AG08396 (cell line): ENCODE results near the gene TBPL1.
A peak's percentile ranks its signal among the peaks of the same experiment; 100 is the strongest.
"Not testable (repeated sequence)": the region's sequence is repeated elsewhere in the genome, so short reads cannot be mapped to it uniquely, and the experiment has no call there.

Source experiments
- DNase-seq: peaks from one replicate; pipeline ENCODE4 v3.0.0; 2012; ENCODE audit warnings: low spot score, mixed read lengths

The TBPL1 gene

DNA sequence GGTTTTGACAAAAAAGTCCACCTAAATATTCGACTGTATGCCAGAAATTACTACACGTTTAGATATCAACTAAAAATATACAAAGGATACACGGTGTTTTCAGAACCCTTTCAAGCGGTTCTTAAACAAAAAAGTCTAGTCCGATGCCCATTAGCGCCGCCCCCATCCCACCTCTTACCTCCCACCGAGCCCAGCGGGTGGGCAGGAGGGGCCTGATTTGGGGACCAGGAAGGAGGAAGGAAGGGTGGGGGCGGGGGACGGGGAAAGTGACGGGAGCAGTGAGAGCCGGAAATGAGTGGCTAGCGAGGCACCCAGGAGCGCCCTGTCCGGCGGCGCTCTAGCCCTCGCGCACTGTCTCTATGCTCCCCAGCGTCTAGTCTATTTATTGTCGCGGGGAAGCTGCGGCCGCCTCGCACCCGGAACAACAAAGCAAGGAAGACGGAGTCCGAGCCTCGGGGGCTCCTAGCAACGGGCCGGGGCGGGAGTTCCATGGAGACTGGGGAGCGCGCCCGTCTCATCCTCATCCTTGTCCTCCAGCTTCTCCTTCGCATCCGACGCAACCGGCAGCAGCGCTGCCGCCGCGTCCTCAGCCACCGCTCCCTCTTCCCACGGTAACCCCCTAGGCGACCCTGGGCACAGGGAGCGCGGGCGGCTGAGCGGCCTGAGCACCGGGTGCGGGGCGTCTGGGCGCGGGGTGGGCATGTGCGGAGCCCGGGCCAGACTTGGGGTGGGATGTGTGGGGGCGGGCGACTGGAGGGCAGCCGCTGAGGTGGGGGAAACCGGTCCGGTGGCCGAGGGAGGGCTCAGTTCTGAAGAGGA is at the start of gene TBPL1:
Gene TBPL1, plus strand, starts transcription at position 410 of the 819 bp plus-strand sequence. CDS start 26,902 bp downstream, outside the sequence.
- DNase-seq, result peak; percentile 95

DNA sequence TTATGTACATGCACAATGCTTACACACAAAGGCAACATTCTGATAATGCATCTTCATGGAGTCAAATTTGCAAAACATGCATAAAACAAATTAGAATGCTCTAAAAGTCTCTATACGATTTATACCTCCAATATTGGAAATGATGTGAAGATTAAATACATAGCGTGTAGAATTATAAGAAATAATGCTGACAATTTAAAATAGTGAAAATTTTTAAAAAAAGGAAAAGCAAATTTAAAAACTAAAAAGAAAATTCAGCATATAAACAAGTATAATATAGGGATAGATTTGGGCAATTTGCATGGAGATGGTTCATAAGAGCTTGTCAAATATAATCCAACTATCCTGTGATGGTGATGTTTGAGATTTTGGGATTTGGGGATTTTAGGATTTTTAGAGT is 49.2 kb upstream of the TBPL1 start:
- DNase-seq, result no peak

DNA sequence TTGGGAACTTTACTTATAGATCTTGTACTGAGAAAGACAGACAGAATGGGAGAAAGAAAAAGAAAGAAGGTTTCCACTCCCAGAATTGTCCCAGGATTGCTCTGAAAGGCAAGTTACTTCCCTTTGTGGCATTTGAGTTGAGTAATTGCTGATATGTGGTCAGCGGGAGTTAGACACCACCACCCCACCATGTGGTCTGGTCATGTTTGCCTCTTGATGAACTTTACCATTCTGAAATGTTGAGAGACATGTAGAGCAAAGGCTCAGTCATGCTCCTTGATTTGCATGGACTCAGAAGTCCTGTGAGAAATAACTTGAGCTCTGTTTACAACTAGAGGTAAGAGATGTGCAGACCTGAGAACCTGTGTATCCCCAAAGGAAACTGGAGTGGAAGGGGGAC is 47.0 kb upstream of the TBPL1 start:
- no peak for DNase-seq

DNA sequence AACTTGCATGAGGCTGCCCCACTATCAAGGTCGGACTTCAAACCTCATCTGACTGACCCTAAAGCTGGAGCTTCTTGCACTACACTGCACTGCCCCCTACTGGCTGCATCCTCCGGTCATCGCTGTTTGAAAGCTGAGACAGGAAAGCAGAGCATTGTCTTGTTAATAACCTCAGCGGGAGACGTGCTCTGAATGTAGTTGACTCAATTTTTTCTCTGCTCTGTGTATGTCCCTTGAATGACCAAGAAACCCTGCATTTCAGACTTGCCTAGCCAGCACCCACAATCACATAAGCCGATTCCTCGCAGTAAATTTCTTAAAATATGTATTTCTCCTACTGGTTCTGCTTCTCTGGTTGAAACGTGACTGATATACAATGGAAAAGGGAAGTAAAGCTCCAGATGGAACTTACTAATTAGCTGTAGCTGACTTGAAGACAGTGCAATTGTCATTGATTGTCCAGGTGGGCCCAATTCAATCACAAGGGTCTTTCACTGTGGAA is 36.3 kb upstream of the TBPL1 start:
- peak; percentile 65 for DNase-seq

DNA sequence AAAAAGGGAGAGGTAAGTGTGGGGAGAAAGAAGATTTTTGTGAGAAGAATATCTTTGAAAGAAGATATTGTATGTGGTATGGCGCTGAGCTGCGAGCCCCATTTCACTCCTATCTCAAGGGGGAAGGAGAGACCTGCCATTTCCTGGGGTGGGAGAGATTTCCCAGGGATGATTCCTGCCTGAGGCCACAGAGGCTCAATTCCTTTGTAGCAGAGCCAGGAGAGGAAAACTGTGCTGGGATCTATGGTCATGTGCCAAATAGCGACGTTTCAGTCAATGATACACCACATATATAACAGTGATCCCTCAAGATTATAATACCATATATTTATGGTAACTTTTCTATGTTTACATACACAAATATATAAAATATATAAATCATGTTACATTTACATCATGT is 35.2 kb upstream of the TBPL1 start:
- DNase-seq, result no peak

DNA sequence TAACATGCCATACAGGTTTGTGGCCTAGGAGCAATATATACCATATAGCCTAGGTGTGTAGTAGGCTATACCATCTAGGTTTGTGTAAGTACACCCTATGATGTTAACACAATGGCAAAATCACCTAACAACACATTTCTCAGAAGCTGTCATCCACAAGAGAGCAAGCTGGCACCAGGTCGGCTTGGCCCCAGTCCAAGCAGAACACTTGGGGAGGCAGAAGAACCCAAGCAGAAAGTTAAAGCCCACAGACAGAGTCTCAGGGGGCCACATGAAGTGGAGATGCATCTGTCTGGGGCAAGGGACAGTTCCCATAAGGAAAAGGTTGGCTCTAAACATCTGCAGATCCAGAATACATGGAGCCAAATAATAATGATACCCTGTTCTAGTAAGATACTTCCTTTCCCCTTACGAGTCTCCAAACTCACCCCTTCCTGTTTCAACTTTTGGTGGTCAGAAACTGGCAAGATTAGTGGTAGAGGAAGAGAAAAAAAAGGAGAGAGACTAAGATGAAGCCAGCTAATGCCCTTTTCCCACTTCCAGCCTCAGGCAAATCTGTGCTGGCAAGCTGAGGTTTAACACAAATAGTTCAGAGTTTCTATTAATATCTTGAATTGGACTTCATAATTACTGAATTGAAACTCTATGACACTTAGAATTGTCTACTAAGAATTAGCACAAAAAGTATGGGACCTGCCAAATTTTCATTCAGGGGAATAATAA is 34.7 kb upstream of the TBPL1 start:
- no peak for DNase-seq

DNA sequence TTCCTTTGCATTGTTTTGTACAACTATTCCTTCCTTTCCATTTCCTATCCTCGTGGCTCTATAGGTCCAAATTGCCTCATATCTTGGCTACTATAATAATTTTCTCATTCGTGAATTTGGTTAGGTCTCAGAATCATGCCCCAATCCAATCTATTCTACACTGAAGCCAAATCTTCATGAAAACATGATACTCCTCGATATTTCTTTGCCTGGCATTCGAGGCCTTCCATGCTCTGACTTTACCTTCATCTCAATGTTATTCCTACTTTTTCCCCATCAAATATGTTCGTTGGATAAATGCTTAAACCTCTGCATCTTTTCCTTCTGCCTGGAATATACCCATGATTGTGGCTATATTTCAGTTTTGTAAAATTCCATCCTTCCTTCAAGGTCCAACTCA is 33.7 kb upstream of the TBPL1 start:
- no peak for DNase-seq

DNA sequence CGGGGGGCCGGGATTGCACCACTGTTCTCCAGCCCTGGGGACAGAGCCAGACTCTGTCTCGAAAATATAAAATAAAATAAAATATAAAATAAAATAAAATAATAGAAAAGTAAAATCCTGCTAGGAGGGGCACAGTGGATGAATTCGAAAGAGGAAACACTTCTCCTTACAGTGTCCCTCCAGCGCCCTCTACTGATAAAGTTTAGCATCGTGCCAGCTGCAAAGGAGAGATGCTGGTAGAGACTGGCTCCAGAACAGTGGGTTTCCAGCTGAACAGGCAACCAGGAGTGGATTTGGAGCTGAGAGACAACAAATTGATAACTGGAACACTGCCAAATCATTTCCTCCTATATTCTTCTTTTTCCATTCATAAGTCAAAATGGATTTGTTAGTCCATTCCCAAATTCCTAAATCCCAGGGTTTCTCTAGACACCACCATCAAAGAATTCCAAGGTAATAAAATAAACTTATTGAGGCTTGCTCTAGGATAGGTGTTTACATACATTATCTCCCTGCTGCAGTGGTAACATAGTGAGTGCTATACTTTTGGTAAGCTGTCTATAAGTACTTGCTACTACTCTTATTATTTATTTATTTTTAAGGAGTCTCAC is 31.7 kb upstream of the TBPL1 start:
- peak; percentile 71 for DNase-seq

DNA sequence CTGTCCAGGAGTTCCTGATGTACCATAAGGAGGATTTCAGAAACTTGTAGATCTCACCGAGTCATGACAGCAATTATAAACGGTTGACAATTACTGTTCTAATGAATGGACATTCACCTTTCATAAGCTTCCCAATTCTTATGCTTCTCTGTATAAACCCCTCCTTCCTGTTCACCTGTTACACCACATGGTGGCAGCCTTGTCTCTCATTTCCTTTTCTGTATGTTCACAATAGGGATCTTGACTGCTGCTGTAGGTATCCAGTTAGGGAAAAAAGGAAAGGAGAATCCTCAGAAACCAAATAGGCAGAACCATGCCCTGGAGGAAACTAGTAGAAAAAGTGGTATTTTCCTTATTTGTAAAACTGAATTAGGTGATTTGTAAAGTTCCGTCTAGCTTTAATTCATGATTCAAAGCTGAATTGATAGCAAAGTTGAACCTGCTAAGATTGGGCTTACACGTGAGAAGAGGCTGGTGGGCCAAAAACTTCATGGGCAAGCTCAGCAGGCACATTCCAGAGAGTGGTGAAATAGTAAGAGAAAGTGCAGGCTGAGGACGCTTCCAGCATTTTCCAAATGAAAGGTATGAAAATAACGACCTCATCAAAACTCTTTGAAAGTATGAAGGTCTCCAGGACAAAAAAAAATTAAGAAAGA is 29.0 kb upstream of the TBPL1 start:
- DNase-seq, result peak; percentile 54

DNA sequence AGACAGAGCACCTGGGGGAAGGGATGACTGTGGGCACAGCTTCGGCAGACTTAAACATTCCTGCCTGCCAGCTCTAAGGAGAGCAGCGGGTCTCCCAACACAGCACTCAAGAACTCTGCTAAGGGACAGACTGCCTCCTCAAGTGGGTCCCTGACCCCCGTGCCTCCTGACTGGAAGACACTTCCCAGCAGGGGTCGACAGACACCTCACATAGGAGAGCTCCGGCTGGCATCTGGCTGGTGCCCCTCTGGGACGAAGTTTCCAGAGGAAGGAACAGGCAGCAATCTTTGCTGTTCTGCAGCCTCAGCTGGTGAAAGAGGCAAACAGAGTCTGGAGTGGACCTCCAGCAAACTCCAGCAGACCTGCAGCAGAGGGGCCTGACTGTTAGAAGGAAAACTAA is 21.8 kb upstream of the TBPL1 start:
- DNase-seq, result not testable (repeated sequence)

DNA sequence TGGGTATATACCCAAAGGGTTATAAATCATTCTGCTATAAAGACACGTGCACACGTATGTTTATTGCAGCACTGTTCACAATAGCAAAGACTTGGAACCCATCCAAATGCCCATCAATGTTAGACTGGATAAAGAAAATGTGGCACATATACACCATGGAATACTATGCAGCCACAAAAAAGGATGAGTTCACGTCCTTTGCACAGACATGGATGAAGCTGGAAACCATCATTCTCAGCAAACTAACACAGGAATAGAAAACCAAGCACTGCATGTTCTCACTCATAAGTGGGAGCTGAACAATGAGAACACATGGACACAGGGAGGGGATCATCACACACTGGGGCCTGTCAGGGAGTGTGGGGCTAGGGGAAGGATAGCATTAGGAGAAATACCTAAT is 16.7 kb upstream of the TBPL1 start:
- not testable (repeated sequence) for DNase-seq

DNA sequence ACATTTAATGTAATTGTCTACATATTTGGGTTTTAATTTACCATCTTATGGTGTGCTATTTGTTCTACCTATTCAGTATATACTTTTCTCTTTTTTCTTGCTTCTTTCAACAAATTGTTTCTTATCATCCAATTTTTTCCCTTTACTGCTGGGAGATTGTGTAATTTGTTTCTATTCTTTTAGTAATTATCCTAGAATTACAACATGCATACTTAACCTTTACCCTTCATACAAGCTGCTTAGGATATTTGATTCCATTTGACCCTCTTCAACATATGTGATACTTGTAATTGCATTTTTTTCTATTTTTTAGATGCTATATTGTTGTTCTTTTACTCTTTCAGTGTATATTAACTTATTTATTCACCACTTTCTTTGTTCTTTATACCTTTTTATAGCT is 15.1 kb upstream of the TBPL1 start:
- DNase-seq, result no peak

DNA sequence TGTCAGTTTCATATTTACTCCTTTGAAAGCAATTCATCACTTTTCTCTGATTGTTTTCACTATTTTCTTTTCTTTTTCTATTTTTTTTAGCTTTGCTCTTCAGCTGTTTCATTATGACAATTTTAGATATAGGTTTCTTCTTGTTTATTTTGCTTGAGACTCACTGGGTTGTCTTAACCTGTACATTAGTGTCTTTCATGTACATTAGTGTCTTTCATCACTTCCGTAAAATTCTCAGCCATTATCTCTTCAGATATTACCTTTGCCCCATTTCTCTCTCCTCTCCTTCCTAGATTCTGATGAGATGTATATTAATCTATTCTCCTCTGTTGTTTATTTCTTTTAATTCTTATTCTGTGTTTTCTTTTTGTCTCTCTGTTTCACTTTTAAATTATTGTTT is 14.5 kb upstream of the TBPL1 start:
- no peak for DNase-seq

DNA sequence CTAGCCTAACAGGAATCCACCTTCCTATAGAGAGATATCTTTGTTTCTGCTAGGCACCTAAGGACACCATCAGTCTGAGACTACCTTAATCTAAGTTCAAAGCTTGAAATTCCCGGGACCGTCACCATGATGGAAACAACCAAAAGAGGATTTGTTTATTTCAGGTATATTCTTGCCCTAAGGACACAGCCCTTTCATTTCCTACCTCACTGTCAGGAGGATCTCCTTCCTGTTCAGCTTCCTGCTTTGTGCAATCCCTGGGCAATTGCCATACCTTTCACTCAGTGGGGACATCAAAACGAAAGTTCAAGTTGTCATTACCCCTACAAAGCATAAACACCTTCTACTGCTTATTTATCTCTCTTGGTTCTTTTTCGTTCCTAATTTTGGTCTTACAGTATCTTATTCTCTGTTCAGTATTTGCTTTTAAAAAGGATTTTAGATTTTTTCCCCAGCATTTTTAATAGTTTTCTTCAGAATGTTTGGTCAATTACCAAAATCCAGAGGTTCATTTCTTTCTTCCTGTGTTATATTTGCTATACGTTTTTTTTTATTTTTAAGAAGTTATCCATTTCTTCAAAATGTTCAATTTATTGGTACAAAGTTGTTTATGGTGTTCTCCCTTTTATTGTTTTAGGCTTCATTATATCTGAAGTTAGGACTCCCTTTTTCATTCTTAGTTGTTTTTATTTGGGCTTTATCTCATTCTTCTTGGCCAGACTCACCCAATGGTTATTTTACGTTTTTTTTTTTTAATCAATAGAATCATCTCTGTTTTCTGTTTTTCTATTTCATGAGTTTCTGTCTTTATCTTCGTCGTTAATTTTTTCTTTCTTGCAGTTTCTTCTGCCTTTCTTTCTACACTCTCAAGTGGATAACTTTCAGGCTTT is 13.0 kb upstream of the TBPL1 start:
- no peak for DNase-seq

DNA sequence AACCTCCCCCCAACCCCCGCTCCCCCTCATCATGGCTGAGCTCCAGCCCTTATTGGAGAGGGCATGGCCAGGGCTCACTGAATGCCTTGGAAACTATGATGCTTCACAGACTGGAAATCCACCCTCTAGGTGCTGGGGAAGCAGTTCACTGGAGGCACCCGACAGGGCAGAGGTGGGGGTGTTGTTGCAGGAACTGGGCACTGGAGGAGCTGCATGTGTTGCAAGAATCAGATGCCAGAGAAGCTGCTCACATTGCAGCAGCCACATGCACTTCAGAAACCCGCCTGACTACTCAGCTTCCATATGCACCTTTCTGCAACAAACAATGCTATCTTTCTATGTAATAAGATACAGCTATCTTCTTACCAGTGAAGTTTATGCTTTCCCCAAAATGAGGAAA is 7.9 kb upstream of the TBPL1 start:
- DNase-seq, result no peak

DNA sequence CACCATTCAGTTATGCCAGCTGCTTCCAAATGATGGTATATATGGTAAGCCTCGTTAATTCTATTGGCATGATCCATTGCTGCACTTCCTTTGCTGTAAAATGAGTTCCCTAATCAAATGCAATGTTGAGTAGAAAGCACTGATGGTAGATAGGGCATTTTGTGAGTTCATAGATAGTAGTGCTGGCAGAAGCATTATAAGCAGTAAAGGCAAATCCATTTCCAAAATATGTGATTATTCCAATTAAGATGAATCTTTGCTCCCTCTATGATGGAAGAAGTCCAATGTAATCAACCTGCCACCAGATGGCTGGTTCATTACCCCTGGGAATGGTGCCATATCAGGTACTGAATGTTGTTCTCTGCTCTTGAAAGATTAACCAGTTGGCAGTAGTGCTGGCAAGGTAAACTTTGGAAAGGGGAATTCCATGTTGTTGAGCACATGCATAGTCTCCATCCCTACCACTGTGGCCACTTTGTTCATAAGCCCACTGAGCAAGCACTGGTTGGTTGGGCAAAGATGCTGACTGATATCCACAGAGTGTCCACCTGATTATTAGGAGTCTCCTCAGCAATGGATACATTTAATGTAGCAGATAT is 5.6 kb upstream of the TBPL1 start:
- DNase-seq, result no peak

DNA sequence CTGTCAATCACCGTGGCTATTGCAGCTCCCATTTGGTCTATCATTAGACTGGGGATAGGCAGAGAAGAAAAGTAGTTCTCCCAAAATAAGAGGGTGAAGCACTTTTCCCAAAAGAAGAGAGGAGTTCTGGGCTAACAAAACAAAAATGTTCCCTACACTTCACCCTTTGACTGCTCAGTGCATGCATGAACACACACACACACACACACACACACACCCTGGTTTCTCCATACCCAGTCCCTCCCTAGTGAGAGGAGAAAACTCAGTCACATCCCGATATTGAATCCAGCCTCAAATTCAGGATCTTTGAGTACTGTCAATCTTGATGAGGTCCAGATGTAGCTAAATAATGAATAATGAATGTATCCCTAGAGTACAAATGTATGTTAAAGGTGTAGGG is 4.6 kb upstream of the TBPL1 start:
- no peak for DNase-seq

DNA sequence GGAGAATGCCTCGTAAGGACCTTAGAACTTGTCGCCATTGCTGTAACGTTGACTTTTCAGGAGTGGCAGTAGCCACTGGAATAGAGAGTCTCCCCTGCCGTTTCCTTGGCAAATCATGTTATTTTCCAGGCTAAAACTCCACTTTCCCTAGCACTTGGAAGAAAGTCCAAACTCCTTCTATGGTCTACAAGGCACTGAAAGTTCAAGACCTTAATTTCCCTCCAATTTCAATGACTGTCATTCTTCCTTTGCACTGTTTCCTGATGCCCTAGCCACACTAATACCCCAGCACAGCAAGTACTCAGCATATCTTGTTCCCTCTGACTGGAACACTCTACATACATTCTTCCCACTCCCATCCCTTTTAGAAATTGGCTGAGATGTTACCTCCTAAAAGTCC is 1.8 kb upstream of the TBPL1 start:
- DNase-seq, result no peak

DNA sequence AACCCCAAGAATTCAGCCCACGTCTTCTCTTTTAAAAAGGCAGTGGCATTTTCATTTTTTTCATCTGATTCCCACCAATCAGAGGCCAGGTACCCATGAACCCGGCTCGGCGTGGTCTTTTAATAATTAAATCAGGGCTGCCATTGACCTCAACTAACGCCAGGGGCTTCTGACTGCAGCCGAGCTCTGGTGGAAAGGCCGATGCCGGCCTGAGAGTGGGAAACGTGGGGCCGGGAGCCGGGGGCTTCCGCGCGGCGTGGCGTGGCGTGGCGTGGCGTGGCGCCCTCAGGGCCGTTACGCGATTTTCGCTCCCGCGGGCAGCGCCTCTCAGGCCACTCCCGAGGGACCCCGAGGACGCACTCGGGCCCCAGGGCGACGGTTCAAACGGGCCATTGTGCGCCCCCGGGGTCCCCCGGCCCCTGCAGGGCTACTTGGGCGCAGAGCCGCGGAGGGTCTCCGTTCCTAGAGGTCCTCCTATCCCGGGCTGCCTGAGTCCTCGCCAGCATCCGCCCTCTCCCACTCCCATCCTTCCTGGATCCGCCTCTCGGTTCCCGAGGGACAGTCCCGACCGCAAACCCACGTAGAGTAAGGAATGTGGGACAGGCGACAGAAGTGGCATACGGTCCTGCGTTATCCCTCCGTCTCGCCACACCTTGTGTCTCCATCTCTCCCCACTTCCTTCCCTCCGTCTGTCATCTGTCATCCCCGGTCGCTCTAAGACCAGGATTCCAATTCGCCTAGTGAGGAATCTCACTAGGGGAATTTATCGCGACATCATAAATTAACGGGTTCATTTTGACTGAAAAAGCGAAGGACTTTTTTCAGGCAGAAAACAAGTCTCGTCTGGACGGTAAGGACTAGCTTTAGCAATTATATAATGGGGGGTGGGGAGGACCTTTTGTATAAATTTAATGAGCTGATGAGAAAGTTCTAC is 876 bp upstream of the TBPL1 start:
- peak; percentile 87 for DNase-seq
